ENCODE results near the gene CBFA2T3.

DNA sequence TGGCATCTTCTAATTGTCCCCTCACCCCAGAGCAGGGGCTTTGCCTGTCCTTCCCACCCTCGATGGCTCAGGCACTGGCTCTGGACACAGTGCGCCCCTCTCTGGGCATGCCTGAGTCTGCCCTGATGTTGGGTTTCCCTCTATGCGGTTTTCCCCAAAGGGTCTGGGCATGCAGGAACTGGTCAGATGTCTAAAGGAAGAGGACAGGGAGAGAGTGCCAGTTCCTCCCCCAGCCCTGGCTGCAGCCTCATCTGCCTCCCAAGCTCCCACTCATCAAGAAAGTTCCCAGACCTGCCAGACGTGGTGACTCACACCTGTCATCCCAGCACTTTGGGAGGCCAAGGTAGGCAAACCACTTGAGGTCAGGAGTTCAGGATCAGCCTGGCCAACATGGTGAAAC lies 69.2 kb downstream of the CBFA2T3 start:
- TF ChIP-seq POLR2A (IDR thresholded peaks at IDR 0.05; ENCODE audit: low read length) (no peak), GATA1 (IDR thresholded peaks at IDR 0.05; ENCODE audit: low read depth, low read length) (no peak)

Measured in erythroblast (primary cell).